GOT3 (cell line): Measurements from ENCODE around the gene CHRM3.
"Not testable (repeated sequence)": the region's sequence is repeated elsewhere in the genome, so short reads cannot be mapped to it uniquely, and the experiment has no call there.

Experiments
- DNase-seq: peaks from one replicate; lab custom pipeline; 2025; ENCODE audit warnings: mixed read lengths; lab: John Stamatoyannopoulos, UW

CHRM3 gene

DNA sequence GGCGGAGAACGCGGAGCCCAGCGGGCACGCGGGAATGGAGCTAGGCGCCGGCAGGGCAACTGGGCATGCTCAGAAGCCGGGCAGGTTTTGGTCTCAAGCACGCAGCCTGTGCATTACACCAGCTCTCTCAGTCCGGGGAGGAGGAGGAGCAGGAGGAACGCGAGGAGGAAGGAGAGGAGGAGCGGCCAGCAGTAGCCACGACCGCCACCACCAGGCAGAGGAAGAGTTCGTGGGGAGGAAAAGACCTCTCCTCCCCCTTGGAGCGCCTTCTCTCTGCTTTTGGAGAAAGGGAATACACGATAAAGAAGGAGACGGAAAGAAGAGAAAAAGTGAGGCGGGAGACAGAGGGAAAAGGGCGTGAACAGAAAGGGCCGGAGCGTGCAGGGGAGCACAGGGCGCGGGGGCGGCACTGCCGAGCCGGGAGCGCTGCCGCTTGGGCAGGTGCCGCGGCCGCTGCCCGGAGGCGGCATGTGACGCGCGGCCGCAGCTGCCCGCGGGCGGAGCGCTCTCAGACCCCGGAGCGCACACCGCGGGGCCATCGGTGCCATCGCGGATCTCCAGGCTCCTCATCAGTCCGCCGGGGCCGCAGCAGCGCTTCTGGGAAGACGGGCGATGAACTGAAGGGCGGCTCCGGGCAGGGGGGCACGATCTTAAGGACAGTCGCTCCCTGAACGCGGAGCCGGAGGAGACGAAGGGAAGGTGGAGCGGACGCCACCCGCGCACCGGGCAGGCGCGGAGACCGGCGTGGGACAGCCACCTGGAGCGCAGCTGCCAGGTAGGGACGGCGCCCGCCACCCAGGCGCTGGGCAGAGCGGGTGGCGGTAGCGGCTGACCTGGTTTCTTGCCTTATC is at the start of gene CHRM3:
TSS of gene CHRM3 (plus strand) at position 116 of the 851 bp plus-strand sequence. CDS start 520,884 bp downstream, outside the sequence.
- no peak for DNase-seq

DNA sequence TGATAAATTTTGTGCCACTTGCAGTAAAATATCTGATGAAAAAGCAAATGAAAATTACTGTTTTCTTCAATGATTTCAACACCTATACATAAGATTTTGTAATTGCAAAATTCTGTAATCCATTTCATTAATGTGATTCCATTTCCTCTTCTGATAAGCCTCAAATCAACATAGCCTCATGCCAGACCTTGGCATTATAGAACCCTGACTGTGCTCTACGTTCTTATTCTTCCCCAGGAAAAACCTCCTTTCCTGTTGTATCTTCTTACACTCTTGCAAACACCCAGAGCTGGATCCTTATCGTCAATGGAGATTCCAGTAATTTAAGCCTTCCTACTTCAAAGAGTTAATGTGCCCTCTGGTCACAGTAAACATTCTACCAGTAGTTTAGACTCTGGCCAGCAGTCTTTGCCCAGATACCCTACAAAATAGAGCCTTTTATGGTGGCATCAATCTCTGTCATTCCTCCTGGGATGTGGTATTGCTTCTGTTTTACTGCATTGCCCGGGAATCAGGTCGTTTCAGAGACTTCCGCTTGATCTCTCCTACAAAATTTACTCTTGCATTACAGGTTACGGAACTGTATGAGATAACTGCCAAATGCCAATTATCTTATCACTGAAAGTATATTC is 48.5 kb upstream of the CHRM3 start:
- DNase-seq = no peak

DNA sequence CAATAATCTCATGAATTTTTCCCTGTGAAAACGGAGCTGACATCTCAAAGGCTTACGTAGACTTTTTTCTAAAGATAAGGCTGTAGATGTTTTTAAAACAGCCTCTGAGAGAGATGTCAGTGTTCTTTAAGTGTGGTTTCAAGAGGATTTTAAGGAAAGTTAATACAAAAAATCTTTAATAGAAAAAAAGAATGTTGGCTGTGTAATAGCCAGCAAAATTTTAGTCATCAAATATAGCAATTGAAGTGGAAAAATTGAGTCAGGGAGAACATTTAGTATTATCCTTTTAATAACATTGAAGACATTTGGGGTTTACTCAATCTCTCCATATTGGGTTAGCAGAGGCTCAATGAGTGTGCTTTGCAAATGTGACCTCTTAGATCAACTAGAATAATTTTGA is 38.6 kb upstream of the CHRM3 start:
- no peak for DNase-seq

DNA sequence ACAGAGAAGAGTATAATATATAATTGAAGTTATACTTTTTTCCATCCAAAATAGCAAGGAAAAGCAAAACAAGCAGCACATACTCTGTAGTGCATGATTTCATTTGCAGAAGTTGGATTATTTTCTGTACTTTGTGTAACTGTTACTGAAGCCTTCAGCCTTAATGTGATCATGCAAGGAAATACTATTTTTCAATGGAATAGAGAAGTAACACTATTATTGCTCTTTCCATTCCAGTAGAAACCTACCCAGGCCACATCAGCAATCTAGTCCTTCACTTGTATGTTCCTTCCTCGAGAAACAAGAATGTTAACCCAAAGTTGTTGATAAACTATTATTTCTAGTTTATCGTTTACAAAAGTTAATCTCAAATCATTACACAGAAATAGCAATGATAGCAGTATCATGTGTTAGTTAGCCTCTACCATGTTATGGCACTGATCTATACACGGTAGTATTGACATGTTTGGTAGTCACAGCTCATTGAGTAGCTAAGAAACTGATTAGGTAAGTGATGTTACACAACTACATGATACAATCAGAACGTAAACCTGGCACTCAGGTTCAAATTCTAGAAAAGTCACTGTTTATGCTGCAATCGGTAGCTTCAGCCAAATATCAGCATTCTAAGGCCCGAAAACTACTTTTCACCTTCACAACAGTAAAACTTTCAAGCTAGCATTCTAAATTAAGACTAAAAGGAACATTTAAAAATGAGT is 37.6 kb upstream of the CHRM3 start:
- DNase-seq = no peak

DNA sequence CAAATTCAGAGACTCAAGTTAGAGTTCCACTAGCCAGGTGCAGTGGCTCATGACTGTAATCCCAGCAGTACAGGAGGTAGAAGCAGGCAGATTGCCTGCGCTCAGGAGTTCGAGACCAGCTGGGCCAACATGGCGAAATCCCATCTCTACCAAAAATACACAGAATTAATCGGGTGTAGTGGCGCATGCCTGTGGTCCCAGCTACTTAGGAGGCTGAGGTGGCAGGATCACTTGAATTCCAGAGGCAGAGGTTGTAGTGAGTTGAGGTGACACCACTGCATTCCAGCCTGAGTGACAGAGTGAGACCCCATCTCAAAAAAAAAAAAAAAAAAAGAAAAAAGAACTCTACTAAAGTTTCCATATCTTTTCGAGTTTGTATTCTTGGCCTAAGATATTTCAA is 36.7 kb upstream of the CHRM3 start:
- DNase-seq = no peak

DNA sequence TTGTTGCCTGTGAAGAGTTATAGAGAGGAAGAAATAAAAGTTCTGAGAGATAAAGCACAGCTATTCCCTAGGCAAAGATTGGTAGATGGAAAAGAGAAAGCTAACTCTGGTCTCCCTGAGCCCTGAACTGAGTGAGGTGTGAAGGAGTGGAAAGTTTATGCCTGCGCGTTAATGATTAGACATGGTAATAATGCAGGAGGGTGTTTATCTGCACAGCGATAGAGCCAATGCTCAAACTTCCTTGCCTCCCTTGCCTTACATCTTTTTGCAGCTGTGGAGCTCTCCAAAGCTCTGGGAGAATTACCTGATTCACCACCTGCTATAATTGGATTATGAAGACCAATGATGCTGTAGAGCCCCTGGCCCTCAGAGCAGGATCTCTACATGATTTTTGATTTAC is 32.8 kb upstream of the CHRM3 start:
- no peak for DNase-seq

DNA sequence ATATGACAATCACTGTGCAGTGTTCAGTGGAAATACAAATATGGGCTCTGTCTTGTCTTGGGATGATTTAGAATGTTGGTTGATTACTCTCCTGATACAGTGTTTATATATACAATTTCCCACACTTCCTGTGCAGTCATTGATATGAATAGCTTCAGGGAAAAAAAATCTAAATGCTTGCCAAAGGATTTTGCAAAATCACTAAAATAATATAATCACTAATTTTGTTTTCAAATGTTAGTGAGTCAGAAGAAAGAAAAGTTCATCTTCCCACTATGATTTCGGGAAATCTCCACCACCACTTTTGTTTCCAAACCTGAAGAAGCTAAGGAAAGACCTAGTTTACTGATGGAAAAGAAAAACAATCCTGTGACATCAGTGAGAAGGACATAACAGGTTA is 32.1 kb upstream of the CHRM3 start:
- no peak for DNase-seq

DNA sequence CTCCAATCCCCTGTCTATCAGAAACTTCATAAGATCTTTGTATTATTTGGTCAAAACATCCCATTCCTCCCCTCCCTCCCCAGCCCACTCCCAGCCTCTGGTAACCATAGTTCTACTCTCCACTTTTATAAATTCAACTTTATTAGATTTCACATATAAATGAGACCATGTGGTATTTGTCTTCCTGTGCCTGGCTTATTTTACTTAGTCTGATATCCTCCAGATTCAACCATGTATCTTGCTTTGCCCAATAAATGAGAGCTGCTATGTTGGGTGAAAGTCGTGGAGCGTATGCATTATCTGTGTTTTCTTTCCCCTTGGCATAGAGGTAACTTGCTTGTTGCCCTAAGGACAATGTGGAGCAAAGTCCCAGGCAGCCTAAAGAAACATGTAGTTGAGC is 28.5 kb upstream of the CHRM3 start:
- DNase-seq = no peak

DNA sequence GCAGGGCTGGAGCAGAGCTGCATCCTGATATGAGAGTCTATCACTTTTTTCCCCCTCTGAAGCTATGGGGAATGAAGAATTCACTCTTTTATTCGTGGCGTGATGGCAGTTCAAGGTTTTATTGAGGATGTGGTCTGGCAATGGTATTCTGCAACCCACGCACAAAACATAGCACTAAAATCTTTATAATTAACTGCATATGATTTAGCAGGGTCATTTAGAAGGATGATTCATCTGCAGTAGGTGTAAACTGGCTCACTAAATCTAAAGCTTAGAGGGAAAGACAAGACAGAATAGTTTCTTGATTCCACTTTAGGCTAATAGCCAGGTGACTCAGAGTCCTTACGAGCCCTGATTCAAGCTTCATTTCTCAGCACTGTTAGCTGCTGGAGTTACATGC is 25.0 kb upstream of the CHRM3 start:
- DNase-seq = no peak

DNA sequence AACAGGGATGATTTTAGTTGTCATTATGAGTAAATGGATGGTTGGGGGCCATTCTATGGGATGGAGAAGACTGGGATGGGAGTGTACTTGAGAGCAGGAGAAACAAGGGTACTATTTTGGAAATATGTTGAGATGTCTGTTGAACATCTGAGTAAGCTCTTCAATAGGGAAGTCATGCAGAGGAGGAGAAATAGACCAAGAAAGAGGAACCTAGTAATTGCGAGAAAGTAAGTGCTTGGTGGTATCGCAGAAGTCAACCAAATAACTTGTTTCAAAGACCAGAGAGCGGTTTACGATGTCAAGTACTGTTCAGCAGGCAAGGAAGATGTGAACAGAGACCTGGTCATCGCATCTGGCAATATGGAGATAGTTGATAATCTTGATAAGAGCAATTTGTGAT is 22.4 kb upstream of the CHRM3 start:
- DNase-seq = no peak

DNA sequence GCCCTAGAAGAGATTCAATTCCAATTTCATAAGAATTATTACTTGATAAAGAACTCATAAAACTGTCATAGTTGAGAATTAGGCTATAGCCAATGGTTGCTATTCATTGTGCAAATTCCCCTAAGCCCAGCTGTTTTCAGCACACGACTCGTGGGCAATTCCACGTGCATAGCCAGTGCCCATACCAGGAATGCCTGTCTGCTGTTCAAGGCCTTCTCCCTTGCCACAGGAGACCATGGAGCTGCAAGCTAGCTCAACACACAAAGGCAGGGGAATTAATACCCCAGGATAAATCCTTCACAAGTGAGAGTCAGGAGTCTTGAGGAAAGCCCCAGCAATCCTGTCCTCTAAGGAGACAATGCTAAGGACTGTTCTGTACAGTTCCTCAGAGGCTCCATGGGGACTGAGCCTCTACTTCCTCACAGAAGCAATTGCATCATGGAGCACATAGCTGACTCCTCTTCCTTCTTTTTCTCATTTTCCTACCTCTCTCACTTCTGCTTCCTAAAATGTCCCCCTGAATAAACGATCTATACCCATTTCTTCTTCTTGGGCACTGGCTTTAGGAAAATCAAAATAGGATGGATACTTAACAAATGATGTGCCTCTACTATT is 19.1 kb upstream of the CHRM3 start:
- no peak for DNase-seq

DNA sequence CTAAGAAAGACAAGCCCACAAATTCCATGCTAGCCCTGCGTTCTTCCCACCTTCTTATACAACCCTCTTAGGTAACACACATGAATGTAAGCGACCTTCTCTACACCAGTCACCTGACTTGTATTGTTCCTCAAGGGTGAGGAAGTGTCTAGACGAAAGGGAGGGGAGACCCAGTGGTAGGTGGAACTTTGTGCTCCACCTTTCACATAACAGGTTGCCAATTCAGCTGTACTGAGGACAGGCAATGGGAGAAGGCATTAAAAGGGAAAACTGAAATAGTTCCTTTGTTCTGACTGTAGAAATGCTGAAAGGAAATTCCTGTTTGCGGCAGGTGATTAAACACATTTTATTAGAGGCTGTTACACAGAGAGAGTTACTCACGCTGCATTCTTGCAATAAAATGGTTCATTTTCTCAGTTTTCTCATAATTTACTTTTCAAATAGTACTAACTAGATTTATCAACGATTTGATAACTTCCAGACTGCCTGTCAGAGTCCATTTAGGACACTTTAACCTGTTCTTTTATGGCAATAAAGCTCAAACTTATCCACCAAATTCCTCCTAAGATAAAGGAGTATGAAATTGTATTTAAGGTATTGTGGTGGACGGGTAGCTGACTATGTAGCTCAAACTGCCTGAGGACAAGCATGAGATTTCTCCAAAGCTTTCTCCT is 17.8 kb upstream of the CHRM3 start:
- DNase-seq = no peak

DNA sequence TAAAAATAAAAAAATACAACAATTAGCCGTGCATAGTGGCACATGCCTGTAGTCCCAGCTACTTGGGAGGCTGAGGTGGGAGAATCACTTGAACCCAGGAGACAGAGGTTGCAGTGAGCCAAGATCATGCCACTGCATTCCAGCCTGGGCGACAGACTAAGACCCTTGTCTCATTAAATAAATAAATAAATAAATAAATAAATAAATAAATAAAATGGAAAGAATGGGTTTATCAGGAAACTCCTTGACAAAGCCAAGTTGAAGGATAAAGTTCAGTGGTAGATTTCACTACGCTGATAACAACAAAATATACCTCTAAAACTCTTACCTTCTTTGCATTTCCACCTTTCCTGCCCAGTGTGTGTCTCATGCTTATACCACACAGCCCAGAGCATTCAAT is 15.5 kb upstream of the CHRM3 start:
- DNase-seq = not testable (repeated sequence)

DNA sequence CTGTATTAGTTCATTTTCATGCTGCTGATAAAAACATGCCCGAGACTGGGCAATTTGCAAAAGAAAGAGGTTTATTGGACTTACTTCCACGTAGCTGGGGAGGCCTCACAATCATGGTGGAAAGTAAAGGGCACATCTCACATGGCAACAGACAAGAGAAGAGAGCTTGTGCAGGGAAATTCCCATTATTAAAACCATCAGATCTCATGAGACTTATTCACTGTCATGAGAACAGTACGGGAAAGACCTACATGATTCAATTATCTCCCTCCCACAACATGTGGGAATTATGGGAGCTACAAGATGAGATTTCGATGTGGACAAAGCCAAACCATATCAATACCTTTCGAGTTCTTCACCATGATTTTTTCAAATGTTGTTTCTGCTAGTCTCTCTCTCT is 3.7 kb upstream of the CHRM3 start:
- no peak for DNase-seq

DNA sequence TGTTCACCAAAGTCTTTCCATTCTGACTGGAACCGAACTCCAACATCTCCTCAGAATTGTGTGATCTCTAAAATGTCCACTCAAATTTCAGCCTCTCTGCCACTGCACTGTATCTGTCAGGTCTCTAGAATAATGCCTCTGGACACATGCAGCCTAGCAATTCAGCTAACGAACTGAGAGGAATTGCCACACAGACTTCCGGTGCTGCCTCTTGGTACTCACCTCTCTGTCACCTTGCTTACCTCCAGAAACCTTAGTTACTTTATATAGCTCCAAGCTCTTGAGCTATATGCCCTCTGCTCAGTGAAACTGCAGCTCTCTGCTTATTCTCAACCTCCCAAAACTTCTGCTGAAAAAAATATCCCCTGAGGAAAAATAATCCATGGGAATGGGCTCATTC is 2.7 kb upstream of the CHRM3 start:
- DNase-seq = no peak

DNA sequence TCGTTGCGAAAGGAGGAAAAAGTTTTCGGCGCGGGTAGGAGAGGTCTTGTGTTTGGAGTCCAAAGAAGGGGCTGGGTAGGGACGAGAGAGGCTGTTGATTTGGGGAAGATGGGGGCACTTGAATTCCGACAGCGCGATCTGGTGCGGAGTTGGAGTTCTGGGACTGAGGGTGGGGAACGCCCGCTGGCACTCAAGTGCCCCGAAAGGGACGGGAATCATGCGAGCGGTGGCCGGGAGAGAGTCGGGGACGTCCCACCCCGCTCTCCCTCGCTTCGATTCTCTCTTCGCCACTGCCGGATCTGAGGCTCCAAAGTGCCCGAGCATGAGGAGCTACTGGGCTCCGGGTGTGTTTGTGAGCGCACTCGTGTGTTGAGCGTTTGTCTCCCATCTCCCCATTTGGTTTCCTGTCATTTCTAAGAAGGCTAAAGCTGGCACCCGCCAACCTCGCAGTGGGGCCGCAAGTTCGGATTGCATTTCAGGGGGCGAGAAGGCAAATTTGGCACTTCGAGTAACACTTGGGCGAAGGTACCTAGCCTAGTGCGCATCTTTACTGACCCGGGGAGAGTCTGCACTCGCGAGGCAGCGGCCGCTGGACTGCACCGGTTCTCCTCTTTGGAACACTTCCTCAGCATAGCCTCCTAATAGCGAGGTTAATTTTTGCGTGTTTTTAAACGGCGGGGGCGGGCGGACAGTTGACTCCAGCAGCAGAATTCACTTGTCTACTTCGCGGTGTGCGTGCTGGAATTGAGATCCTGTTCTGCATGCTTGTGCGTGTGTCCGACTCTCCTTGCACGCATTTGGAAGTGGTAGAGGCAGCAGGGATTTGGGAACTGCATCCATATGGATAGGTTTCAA is 1.2 kb downstream of the CHRM3 start:
- no peak for DNase-seq

DNA sequence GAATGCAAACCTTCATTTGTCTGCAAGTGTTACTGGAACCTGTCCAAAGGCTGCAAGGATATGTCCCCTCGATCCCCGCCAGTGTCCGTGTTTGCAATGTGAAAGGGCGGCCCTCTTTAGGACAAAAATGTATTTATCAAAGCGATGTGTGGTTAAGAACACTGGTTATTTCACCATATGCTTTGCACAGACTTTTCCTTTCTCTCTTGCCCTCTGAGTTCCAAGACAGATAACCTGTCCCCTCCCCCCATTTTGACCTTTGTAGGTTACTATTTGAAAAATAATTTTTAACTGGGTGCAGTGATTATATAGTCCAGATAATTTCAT is 1.8 kb downstream of the CHRM3 start:
- no peak for DNase-seq

DNA sequence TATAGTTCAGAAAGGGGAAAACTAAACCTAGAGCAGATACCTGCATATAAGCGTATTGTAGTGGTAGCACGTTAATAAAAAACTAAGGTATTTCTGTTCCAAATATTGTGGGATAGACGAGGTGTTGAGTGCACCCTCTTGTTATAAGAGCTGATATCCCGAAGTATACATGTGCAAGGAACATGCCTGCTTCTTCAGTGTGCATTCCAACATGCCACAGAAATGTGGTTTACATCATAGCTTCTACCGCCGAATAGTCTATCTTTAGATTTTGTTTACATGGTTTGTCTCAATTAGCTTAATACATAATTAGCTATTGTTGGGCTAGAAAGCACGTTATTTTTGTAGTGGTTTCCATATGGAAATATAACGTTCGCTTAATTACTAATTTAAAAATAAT is 2.2 kb downstream of the CHRM3 start:
- no peak for DNase-seq

DNA sequence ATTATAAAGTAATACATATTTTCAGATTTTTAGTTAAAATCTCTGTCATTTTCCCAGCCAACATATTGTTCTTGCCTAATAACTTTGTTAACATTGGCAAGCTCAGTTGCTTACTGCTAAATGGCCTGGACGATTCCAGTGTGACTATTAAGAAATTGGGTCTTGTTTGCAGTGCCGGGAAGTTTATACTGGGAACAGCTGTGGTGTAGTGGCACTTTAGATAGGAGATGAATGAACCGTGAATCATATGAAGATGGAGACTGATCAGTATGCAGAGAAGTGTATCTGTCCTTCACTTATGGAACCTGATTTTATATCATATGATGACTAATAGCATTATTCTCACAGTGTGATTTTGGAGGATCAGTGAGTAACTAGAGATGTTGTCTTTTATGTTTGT is 3.3 kb downstream of the CHRM3 start:
- no peak for DNase-seq

DNA sequence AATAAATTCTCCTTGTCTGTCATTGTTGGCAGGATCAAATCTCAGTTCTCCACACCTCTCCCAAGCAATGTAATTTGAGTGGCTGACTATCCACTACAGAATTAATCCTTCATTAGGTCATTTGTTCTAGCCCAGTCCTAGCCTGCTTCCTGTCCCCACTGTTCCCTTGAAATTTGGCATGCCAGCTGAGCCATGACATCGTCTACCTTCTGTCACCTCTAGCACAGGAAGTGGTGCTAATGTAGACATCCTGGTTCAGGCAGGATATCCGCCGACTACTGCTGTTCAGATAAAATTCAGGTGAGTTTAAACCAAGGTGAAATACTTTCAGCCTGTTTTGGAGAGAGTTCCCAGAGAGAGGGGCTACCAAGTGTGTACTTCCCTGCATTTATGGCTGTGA is 5.9 kb downstream of the CHRM3 start:
- DNase-seq = no peak

DNA sequence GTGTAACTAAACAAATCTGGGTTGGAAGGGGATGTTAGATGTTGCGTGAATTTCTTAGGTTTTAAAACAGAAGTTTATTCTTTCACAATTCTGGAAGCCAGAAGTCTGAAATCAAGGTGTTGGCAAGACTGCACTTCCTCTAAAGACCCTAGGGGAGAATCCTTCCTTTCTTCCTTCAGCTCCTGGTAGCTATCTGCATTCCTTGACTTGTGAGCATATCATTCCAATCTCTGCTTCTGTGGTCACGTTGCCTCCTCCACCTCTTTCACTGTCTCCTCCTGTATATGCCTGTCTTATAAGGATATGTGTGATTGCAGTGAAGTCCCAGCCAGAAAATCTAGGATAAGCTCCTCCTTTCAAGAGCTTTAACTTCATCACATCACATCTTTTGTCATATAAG is 7.7 kb downstream of the CHRM3 start:
- DNase-seq = no peak
